Measurements from ENCODE around the gene ARL10.

Gene ARL10

GRCh38 chr5:176362233-176362490 is 3.1 kb upstream of the ARL10 start:
- no peak for DNase-seq (ENCODE audit: low read depth)

GRCh38 chr5:176364765-176365350 is 429 bp upstream of the ARL10 start:
- no peak for DNase-seq (ENCODE audit: low read depth)

DNA sequence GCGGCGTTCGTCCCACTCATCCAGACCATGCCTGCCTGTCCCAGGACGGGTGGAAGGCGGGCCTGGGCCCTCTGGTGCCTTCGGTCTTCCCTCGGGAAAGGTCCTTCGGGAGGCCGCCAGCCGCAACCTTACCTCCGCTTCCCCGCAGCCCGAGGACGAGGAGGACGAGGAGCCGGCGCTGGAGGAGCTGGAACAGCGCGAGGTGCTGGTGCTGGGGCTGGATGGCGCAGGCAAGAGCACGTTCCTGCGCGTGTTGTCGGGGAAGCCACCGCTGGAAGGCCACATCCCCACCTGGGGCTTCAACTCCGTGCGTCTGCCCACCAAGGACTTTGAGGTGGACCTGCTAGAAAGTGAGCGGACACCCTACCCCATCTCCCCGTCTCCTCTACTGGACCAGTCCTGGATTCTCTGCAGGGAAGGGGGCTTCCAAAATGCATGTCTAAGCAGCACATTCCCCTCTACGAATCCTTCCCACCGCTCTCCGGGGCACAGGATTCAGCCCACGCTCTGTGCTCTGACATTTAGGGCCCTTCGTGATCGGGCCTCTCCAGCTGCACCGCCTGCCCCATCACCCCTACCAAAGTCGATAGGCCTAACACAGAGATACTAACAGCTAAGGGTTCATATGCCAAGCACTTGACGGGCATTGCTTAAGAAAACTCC is 1.1 kb downstream of the ARL10 start:
- DNase-seq (ENCODE audit: low read depth): no peak

DNA sequence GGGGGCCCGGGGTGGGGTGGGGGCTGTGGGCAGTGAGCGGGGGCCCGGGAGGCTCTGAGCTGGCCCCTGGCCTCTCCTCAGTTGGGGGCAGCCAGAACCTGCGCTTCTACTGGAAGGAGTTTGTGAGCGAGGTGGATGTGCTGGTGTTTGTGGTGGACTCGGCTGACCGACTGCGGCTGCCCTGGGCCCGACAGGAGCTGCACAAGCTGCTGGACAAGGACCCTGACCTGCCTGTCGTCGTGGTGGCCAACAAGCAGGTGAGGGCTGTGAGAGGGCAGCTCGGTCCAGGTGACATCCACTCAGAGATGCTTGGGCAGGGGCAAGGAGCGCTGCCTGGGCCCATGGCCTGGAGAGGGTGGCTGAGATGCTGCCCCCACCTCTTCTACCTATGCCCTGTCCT is 3.4 kb downstream of the ARL10 start:
- no peak for DNase-seq (ENCODE audit: low read depth)

DNA sequence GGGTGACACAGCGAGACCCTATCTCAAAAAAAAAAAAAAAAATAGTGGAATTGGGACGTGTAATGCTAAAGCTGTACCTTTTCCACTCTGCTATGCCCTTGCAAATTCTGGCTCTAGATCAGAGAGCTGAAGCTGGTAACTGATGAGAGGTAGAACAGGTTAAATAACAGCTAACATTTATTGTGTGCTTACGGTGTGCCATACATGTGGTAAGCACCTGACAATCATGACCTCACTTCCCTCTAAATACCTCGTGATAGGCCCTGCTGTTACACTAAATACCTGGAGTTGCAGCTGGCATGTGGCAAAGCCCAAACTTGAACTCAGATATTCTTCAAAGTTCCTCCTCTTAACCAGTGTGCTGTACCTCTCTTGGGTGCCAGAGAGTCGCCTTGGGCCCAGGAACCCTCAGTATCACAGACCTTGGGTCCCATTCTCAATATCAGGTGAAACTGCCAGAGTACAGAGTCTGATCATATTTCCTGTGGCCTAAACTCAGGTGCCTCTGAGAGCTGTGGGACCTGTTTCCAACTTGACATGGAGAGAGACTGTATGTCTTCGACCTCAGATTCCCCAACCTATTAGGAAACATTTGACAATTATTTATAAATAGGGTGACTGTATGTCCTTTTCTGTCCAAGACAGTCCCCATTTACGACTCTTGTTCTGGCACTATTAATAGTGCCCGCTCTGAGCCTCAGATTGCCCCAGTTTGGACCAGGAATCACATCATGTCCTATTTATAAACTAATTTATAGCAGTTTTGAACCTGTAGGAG is 4.8 kb downstream of the ARL10 start:
- DNase-seq (ENCODE audit: low read depth): no peak

GRCh38 chr5:176371621-176372539 is 6.6 kb downstream of the ARL10 start:
- DNase-seq (ENCODE audit: low read depth): no peak

DNA sequence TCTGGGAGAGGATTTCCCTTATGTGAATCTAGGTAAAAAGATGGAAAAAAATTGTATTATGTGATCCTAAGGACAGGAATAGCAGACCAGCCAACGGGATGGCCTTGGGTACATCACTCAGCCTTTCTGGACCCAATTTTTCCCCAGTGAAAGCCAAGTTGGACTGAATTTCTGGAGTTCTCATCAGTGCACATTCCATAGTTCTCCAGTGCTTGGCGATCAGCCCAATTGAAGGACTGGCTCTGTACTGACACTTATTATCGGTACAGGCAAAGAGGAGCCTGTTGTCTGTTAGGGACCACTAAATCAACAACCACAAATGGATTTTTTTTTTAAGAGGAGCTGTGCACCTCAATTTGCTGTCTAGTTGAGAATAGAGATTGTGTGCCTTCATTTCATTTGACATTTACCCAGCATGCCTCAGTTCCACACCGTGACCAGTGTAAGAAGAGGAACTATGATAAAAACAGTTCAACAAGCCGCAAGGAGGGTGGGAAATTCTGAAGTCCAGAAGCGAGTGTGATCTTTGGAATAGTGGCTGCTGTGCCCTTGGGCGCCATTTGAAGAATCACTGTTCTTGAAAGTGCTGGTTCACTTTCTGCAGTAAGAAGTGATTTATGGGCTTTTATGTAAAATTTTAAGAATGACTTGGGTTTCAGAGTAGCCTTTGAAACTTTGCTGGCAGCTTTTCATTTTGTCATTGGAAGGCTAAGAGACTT is 8.0 kb downstream of the ARL10 start:
- no peak for DNase-seq (ENCODE audit: low read depth)

DNA sequence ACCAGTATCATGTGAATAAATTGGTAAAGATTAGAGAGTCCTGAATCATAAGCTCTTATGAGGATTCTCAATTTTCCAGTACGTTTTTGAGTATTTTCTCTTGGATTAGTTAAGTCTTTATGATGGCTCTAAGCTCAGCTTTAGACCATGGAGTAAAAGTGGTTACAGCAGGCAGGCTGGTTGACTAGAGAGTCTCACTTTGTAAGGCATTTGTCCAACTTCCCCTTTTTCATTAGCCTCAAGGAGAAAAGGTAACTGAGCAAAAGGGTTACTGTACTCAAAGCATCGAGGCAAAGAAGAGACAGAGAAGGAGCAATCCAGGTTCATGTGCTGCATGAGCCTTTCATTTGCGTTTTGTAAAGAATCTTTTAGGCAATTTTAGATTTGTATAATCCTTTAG is 14.6 kb downstream of the ARL10 start:
- no peak for DNase-seq (ENCODE audit: low read depth)

- DNase-seq (ENCODE audit: low read depth): no peak
Observed at GRCh38 chr5:176381423-176381822, 16.1 kb downstream of the ARL10 start.

DNA sequence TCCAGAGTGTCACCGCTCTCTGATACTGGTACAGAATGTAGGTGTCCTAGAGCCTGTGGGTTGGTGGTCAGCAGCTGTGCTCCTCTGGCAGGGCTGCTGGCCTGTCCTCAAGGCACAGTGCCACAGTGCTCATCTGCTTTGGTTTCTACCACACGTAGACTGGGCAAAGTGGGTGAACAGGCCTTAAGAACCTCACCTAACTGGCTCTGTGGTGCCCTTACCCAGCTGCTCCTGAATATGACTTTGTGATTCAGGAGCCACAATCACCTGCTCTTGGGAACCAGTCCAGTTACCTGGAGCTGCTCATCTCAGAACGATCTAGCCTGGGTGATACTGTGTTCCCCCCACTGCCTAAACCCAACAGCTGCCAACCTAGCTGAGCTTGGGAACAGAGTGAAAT is 16.7 kb downstream of the ARL10 start:
- no peak for DNase-seq (ENCODE audit: low read depth)

- DNase-seq (ENCODE audit: low read depth): no peak
Observed at GRCh38 chr5:176382721-176383120, 17.4 kb downstream of the ARL10 start.

DNA sequence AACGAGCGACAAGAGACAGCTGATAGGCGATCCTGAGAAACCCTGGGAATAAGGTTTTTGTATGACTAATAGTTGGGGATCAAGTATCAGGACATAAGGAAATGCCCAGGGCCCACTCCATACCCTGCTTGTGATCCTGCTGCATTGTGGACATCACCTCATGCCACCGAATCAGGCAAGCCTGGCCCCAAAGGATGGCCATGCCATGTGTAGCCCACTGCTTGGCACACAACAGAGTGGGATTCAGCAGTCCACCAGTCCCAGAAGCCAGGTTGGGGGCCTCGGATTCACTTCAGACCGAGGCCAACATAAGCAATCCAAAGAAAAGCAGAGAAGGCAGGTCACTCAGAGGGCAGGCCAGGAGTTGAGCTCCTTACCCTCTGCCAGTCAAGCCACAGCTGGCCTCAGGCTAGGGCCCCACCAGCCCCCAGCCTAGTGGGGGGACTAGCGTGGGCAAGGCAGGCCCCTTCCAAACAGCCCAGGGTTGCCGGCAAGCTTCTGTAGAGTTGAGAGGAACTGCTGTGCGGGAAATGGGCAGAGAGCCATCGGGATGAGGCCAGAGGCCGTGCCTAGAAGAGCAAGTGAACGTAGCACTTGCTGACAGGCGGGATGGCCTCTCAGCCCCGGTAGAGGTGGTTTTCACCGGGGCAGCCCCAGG is 18.1 kb downstream of the ARL10 start:
- DNase-seq (ENCODE audit: low read depth): no peak

GRCh38 chr5:176383961-176384360 is 18.7 kb downstream of the ARL10 start:
- no peak for DNase-seq (ENCODE audit: low read depth)

GRCh38 chr5:176384366-176384930 is 19.2 kb downstream of the ARL10 start:
- no peak for DNase-seq (ENCODE audit: low read depth)

DNA sequence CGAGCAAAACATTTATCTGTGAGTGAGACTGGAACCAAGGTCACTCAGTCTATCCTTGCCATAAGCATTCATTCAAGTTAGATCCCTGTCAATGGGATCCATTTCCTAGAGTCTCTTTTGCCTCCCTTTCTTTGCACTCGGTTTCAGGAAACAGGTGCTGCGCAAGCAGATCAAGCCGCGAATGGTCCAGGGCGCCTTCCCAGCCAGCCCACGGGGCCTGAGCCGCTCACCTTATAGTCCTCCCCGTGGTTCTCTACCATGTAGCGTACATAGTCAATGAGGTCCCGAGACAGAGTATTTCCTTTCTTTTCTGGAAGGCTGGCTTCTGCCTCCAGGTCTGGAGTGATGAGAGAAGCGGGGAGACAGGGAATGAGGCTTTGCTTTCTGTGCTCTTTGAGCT is 19.7 kb downstream of the ARL10 start:
- DNase-seq (ENCODE audit: low read depth): no peak

DNA sequence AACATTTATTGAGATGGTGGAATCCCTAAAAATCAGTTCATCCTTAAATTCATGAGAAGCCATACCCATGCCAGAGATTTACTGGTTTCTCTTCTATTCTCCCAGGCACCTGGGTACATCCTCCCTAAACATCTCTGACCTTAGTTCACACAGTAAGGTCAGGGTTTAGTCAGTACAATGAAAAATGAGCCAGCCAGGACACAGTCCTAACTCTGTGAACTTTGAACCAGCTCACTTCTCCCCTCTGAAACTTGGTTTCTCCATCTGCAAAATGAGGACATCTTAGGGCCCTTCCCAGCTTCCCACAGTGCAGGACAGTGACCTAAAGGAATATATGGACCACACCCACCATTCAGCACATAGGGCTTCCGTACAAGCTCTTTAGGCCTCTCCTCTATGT is 21.2 kb downstream of the ARL10 start:
- no peak for DNase-seq (ENCODE audit: low read depth)

DNA sequence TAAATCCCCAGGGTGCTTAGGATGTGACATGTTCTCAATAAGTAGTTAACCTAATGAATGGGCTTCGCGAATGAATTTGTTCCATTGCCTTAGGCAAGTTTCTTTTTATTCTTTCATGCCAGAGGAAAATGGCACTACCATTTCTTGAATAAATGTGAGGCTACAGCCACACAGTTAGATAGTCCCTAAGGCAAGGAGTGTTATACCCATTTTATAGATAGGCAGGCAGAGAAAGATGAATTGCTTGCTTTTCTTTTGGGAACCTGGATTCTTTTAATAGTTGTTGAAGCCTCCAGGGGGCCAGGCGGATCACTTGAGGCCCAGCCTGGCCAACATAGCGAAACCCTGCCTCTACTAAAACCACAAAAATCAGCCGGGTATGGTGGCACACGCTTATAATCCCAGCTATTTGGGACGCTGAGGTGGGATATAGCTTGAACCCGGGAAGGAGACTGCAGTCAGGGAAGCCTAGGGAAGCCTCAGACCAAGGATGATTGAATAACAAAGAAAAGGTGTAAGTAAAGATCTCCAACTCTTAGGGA is 22.2 kb downstream of the ARL10 start:
- no peak for DNase-seq (ENCODE audit: low read depth)

DNA sequence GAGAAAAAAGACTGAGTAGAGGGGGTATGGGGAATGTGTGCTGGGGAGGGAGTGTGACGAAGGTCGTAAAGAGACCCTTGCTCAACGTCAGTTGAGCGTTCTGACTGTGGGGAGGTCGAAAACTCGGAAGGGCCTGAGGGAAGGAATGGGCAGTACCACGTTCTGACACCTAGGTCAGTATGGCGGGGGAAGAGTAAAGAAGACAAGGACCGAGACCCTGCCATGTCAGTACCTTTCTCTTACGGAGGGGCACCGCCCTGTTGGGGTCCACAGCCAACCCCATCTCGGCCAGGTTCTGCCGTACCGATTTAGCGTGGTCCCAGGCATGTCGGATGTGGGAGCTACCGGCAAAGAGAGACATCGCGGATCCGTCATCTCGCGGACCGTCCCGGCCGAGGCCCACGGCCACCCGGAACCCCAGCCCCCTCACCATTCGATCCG is 22.7 kb downstream of the ARL10 start:
- DNase-seq (ENCODE audit: low read depth): no peak

DNA sequence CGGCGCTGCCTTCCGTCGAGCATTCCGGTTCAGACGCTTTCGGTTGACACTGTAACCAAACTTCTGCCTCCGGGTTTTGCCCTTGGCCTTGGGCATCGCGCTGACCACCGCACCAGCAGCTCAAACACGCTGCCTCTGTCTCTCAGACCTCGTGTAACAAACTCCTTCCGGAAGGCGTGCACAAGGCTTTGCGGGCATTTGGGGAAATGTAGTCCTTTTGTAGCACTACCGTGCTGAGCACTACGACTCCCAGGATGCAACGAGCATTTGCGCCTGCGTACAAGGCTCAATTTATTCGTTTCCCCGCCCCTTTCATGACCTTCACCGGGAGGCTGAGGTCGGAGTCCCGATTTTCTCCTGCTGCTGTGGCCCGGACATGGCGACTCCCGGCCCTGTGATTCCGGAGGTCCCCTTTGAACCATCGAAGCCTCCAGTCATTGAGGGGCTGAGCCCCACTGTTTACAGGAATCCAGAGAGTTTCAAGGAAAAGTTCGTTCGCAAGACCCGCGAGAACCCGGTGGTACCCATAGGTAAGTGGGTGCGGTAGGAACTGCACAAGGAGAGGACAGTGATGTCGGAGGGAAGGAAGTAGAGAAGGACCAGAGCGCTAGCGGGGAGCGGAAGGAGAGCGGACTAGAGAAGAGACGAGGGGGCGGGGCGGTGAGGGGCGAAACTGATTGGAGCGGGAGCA is 23.3 kb downstream of the ARL10 start, which contains the start of the genes HIGD2A and NOP16:
HIGD2A (plus strand) TSS at position 308 of the 691 bp plus-strand sequence; CDS start at position 377, 69 bp downstream.
NOP16 (minus strand) TSS at position 155 of the 691 bp plus-strand sequence; CDS start at position 96, 59 bp downstream.
- peak; percentile 95 for DNase-seq (ENCODE audit: low read depth)

All from stimulated activated CD8-positive, alpha-beta memory T cell treated with anti-CD3 and anti-CD28 coated beads, Interleukin-15, amount 100 ng/mL, for 24 hours (primary cell).